ENCODE data around the gene TMEM92.
A peak's percentile ranks its signal among the peaks of the same experiment; 100 is the strongest.

Gene TMEM92

DNA sequence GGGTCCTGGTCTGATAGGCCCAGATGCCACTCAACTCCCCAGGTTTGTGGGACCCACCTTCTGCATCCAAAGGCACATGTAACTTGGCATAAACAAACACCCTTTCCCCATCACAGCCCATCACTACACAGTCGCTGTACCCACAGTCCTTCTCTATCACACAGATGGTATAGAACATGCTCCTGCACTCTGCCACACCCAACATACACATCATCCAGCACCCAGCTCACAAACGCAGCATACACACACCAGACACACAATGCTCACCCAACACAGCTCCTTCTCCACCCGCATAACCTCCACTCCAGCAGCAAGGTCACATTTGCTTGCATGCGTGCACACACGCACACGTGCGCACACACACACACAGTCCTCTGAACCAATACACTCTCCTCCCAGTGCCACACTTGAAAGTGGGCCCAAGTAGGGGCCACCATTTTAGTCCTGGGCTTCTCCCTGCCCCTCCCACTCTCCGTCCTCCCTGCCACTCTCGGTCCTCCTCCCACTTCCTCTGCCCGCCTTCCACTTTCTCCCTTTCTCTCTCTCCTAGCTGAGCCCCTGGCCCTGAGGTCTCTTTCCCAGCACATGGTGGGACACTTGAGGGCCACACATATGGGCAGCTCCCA lies 8.5 kb upstream of the TMEM92 start:
- H3K4me3 ChIP-seq (ENCODE audit: low read depth, low read length): no peak overlapping the region
- no peak for DNase-seq (ENCODE audit: low read depth)
- TF ChIP-seq, protein P1, sequence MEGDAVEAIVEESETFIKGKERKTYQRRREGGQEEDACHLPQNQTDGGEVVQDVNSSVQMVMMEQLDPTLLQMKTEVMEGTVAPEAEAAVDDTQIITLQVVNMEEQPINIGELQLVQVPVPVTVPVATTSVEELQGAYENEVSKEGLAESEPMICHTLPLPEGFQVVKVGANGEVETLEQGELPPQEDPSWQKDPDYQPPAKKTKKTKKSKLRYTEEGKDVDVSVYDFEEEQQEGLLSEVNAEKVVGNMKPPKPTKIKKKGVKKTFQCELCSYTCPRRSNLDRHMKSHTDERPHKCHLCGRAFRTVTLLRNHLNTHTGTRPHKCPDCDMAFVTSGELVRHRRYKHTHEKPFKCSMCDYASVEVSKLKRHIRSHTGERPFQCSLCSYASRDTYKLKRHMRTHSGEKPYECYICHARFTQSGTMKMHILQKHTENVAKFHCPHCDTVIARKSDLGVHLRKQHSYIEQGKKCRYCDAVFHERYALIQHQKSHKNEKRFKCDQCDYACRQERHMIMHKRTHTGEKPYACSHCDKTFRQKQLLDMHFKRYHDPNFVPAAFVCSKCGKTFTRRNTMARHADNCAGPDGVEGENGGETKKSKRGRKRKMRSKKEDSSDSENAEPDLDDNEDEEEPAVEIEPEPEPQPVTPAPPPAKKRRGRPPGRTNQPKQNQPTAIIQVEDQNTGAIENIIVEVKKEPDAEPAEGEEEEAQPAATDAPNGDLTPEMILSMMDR (IDR thresholded peaks at IDR 0.05; ENCODE audit: low read depth, low read length, missing control alignments): no peak

DNA sequence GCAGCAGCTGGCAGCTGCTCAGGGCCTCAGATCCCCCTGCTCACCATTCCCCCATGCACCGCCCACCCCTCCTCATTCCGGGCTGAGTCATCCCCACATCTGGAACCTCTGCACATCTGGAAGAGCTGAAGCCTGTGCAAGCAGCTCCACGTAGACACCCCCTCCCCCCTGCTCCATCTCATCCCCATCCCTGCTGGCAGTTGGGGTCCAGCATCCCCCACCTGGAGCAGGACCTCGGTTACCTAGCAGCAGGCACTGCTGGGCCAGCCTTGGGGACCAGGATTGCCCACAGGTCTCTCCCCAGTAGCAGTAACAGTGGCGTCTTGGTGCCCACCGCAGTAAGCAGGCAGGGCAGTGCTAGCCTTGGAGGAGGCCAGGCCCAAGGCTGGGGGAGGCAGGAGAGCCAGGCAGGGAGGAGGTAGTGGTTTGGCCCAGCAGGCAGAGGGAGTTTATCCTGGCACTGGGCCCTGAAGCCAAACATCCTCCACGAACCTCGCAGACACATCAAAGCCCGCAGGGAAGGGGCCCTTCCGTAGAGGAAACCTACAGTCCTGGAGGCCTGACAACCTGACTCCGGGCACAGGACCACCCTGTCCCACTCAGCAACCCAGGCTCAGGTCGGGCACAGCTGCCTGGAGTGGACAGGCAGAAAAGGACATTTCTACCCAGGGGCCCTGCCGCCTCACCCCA lies 7.7 kb upstream of the TMEM92 start:
- no peak for DNase-seq (ENCODE audit: low read depth)
- TF ChIP-seq, protein P1 (IDR thresholded peaks at IDR 0.05; ENCODE audit: low read depth, low read length, missing control alignments): no peak
- H3K4me3 ChIP-seq (ENCODE audit: low read depth, low read length): no peak overlapping the region

DNA sequence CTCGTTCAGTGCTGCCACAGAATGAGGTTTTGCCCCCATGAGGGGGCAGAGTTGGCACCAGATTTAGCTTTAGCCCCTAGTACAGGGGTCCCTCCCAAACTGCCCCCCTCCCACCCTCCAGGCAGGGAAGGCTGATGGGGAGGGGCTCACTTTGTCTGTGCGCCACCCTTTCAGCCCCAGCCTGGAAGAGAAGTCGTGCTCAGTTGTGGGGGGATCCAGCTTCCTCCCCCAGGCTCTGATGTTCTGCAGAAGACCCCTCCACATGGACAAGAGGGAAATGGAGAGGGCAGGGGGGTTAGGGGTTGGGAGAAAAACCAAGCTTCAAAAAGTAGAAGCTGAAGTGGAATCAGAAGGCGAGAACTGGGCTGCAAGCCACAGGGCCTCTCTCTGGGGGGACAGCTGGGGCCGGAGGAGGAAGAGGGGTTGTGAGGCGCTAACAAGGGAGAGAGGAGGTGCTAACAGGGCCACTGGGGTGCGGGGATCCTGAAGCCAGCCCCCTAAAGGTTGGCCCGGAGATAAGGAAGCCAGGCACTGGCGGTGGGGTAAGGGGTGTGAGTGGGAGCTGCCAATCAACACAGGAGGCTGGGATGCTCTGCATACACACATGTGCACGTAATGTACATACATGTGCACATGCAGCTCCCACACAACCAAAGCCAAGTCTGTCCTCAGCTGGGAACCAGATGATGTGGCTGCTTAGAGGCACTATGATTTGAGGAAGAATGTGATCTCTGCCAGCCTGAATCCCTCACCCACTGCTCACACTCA lies 7.0 kb upstream of the TMEM92 start:
- DNase-seq (ENCODE audit: low read depth): no peak
- TF ChIP-seq, protein P1 (IDR thresholded peaks at IDR 0.05; ENCODE audit: low read depth, low read length, missing control alignments): no peak
- no peak overlapping the region for H3K4me3 ChIP-seq (ENCODE audit: low read depth, low read length)

DNA sequence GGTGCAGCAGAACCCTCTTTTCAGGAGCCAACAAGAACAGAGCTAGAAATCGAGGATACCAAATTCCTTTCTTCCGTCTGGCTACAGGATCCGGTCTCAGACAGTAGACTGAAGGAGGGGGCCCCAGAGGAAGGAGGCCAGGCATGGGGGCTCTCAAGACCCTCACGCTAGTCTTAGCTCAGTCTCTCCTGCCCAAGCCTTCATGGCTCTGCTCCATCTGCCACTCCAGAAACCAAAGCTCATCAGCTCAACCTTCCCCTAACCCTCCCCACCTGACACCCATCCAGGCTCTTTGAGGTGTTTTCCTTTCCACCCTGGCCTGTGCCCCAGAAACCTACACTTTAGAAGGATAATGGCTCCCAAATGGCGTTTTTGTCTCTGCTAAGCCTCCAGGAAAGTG lies 6.2 kb upstream of the TMEM92 start:
- no peak overlapping the region for H3K4me3 ChIP-seq (ENCODE audit: low read depth, low read length)
- DNase-seq (ENCODE audit: low read depth): no peak
- TF ChIP-seq, protein P1 (IDR thresholded peaks at IDR 0.05; ENCODE audit: low read depth, low read length, missing control alignments): no peak

DNA sequence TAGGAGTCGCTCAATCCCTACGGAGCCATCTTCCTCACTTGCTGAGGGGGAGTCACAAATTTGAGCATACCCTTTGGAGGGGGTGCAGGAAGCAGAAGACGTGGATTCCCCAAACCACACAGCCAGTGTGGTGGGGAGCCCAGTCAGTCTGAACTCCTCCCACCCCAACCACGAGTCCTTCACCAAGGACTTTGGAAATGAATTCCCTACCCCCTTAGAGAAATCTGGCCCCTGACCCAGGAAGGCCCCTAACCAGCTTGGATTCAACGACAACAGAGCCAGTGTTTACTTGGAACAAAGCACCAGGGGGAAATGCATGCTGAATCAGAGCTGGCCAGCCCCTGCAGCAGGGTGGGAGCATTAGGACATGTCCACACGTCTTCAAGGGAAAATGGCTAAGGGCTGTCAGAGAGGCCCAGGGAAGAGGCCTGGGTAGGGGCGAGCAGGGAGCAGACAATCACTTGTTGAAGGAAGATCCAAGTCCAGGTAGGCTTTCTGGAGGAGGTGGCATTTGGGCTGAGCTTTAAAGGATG lies 5.5 kb upstream of the TMEM92 start:
- DNase-seq (ENCODE audit: low read depth): no peak
- TF ChIP-seq, protein P1 (IDR thresholded peaks at IDR 0.05; ENCODE audit: low read depth, low read length, missing control alignments): no peak
- H3K4me3 ChIP-seq (ENCODE audit: low read depth, low read length): no peak overlapping the region

DNA sequence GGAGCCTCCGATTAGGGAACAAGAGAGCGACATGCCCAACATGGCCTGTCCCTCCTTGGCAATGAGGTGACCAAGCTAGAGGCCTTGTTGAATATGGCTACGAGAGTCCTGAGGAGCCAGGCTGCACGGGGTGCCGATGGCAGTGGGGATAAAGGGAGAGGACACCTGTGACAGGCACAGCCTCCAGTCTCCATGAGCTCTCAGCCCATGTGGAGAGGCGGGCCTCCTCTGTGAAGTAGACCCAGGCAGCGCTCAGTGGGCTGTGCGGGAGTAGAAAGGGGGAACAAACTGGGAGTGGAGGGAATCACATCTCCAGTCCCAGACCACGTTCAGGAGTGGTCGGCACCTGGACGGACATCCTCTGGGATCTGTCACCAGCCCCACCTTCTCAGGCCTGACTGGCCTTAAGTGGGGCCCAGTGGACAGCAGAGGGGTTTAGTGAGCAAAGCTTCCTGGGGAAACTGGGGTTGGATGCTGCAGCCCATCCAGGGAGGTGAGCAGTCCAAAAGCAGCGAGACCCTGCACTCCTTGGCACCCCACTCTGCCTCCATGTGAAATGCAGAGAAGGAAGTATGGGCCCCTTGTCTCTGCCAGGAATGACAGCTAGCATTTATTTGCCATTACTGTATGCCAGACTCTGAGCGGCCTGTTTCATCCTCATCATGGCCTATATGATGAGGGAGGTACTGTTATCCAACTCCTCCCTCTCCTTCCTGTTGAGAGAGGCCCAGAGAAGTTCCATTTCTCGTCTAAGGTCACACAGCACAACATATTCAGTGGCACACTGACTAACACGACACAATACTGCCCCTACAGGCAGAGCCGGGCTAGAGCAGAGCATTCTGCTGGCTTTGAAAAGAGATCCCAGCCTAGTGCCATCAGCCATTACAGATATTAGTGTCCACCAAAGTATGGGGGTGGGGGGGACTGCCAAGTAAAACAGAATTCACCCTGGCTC lies 4.5 kb upstream of the TMEM92 start:
- no peak overlapping the region for H3K4me3 ChIP-seq (ENCODE audit: low read depth, low read length)

More for the DNA sequence above, 4.5 kb upstream of the TMEM92 start:
- TF ChIP-seq, protein P1 (IDR thresholded peaks at IDR 0.05; ENCODE audit: low read depth, low read length, missing control alignments): peak; percentile 89
- peak; percentile 34 for DNase-seq (ENCODE audit: low read depth)

All from GM12864 (cell line).